Activated CD8-positive, alpha-beta memory T cell treated with anti-CD3 and anti-CD28 coated beads, Interleukin-2, amount 50 U/mL, for 24 hours (primary cell): Measurements from ENCODE around the gene TCF7L2.

ENCODE experiments used
- DNase-seq: peaks from one replicate; pipeline ENCODE4 v3.0.0-alpha.2; 2020; ENCODE audit errors: extremely low read depth

TCF7L2 gene

DNA sequence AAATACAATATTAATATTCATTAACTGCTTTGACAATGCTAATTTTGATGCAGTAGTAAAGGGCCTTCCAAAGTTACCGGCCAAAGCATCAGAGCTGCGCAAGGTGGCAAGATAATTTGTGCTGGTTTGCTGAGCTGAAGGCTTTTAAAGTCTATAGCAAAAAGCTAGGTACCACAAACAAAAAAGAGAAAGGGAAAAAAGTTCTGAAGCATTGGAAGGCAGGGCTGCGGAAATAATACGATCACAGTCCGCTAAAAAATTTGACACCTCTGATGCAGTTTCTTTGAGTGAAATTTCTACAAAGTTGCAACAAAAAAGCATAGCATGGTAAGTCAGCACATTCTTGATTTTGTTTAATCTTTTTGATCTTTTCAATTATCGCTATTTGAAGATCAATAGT is 175.6 kb downstream of the TCF7L2 start:
- no peak for DNase-seq

GRCh38 chr10:113126229-113127201 is 176.5 kb downstream of the TCF7L2 start:
- no peak for DNase-seq

- no peak for DNase-seq
Measured at GRCh38 chr10:113127261-113127900, 177.3 kb downstream of the TCF7L2 start.

DNA sequence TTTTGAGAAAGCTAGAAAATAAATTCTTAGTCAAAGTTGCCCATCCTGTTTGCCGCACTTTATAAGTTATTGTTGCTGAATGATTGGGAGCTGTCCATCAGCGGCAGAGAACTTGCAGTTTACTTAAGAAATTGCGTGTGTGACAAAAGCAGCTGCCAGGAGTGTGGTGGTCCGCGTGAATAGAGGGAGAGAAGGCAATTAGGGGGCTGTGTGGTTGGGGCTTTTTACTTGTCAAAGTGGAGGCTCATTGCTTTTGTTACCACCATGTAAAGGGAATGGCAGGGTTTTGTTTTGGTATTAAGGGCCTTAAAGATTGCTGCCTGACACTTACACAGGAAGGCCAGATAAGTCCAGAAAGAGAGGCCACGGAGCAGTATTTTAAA is 177.8 kb downstream of the TCF7L2 start:
- DNase-seq: no peak

DNA sequence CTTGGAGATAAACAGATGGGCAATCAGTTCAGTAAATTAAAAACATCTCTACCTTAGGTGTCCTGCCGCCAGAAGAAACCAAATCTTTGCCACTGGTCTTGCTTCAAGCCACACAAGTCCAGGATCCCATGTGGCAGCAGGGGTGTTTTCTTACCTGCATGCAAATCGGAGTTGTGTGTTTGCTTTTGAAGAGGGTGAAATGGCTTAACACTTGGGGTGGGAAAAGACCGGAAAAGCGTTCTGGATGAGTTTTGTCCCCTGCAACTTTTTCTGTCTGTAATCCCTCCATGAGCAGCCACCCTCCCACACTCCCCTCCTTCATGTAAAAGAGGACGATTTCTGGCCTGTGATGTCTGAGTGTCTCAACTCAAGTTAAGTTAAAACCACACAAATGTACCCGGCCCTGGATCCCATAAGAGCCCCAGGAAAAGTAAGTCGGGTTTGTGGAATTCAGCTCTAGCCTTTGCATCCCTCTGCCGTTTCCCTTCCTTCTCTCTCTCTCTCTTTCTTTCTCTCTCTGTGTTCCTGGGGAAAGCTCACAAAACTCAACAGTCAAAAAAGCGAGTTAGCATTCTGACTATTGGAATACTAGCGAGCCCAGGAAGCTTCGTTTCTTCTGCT is 178.5 kb downstream of the TCF7L2 start:
- no peak for DNase-seq

DNA sequence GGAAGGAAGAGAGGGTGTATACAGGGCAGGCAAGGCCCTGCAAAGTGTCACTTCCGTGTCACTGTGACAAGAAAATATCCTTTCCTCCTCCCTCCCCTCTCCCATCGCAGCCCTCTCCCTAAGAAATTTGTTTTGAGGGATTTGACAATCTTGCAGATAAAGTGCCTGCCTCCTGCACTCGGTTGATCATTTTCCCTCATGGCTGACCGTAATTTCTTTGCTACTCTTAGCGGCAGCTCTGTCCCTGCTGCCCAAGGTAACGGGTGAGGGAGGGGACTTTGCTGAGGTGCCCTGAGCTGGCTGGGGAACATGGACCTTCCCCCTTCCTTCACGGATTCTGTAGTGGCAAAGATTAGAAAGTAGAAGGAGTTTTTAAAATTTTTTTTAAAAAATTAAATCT is 179.1 kb downstream of the TCF7L2 start:
- no peak for DNase-seq

DNA sequence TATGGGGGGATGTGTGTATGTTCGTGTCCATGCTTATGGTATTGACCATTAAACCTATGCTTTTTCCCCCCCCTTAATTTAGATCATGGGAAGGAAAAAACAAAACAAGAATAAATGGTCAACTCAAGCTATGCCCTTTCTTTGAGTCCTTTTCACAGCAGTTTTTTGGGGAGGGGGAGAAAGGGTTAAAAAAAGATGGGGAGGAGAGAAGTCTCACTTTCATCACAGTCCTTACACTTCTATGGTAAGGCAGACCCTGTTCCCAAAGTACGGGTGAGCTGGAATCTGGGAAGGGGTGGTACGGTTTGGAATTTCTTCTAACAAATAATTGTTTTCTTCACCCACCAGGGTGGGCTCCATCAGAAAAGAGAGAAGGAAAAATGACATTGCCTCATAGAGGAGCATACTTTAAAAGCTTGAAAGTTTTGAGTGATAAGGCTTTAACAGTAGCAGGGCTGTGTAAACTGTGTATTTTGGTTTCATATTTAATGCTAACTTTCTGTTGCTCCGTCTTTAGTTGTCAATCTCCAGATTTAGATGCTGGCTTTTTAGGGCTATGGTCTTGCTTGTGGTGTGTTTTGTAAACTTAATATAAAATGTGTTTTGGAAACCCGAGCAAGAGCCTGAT is 180.1 kb downstream of the TCF7L2 start:
- DNase-seq: no peak

DNA sequence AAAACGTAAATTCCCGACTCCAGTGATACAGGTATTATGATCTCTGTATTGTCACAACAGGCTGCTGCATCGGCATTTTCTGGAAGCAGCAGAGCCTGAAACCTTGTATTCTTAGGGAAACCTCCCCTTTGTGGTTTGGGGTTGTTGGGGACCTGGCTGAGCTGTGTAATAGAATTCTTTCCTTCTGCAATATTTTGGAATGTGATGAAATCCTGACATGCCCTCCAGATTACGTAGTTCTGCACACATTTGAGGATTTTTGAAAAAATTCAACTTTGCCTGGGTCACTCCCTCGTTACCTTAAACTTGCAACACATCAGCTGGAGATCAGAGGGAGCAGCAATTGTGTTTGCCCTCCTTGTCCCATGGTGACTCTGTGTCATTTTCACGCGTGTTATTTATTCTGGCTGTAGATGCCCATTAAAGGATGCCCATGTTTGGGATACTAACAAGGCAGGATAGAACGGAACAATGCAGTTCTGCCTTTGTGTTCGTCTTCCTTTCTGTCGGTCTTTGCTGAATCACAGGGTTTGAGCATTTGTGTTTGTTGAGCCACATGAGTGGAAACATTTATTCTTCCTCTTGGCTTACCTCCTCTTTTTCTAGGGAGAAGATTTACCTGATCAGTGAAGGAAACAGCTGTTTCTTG is 181.7 kb downstream of the TCF7L2 start:
- no peak for DNase-seq

DNA sequence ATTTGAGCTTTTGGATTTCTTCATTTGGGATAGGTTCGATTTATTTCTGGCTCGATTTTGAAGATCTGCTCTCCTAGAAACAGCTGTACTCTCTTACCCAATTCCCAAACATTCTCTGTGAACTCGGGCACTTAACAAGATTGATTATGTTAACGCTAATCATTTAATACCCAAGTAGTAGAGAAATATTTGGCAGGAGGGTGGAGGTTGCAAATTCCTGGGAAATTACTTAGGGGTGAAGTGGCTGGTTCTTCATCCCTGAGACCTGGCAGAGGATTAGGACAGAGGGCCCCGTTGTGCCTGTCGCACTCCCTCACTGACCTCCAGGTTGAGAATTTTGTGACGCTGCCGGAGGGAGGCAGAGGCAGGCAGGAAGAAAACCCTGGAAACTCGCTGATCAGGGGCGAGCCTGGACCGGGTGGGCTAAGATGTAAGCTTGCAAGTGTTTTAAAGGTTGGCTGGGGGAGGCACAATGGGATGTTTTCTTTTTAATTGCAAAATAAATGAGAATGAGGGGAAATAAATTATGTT is 182.6 kb downstream of the TCF7L2 start:
- no peak for DNase-seq

GRCh38 chr10:113133497-113134115 is 183.6 kb downstream of the TCF7L2 start:
- no peak for DNase-seq

DNA sequence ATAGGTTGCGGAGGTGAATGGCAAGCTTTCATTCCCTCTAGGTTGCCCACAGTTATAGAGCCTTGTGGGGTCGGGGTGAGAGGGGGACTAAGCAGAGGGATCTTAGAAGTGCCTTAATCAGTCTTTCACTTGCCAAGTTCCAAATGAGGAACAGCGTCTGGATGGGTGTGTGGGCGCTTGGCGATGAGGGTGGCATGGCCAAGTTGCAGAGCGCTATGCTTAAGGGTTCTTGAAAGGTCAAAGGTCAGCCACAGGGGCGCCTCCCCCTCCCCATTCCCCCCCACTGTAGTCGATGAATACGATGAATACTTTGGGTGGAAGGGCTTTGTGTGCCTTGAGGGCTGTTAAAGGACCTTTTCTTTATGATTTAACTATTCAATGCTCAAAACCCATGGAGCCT is 185.0 kb downstream of the TCF7L2 start:
- no peak for DNase-seq

- no peak for DNase-seq
Measured at GRCh38 chr10:113137941-113138685, 188.1 kb downstream of the TCF7L2 start.

DNA sequence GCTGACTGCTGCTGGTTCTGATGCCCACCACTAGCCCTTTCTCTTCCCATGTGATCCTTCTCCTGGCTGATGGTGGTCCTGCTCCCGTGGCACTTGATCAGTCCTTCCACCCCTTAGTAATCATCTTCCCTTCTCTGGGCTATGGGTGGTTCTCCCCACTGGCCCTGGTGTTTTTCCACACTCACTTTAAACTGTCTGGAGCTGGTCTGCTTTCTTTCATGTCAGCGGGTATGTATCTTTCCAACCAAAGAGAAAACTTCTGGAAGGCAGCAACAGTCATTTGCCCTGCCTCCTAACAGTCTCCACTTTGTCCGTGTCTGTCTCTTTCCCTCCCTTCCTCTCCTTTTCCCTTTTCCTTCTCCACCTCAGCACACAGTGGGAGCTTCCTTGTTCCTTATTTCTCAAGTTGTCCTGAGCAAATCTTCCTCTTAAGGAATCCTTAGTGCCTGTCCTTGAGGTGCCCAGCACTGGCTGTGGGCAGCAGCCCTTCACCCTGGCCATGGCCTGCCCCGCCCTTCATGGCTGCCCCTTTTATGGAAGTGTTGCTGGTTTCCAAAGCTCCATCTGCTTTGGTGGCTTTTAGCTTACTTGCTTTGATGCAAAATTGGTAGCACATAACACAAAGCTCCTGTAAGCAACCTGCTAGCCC is 189.0 kb downstream of the TCF7L2 start:
- no peak for DNase-seq

DNA sequence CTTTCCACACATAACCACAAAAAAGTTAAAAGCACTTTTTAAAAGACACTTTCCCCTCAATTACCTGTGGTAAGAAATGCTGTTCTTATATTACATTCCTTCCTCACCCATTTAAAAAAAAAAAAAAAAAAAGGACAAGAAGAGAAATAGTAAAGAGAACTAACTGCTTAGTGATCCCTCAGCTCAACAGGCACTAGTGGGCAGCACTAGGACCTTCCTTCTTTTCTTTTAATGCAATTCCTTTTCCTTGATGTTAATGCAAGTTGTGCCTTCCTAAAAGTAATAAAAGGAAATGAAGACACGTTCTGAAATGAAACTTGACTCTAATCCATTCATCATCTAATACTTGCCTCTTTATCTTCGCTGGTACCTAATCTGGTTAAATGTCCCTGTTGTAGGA is 189.7 kb downstream of the TCF7L2 start:
- no peak for DNase-seq

GRCh38 chr10:113140143-113141011 is 190.3 kb downstream of the TCF7L2 start:
- DNase-seq: no peak

DNA sequence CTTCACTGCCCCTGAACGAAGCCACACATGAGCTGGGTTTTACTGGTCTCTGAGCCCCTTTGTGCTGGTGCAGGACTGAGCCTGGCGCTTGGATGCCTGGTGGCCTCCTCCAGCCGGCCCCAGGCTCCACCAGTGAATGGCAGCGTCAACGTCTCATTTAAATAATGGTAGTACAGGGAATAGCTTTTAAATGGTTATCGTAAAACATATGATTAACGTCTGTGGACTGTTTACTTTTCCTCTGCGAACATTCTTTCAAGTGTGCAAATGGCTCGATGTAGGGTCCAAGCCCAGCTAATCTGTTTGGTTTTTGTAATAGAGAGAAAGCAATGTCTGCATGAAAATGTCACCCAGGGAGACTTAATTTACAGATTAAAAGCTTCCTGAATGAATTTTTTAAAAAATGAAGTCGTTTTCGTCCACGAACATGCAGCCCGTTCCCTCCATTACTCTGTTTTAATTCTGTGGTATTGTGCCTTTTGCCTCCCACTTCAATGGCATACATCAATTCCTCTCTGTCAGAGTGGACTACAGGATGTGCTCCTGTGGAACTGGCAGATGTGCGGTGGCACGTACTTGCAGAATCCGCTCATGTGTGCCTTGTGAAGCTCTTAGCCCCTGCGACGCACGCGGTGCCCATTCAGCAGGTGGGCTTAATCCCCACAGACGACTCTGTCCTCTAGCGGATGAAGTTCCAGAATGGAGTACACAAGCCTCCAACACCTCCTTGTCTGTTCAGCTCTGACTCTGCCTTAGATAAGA is 192.7 kb downstream of the TCF7L2 start:
- no peak for DNase-seq

DNA sequence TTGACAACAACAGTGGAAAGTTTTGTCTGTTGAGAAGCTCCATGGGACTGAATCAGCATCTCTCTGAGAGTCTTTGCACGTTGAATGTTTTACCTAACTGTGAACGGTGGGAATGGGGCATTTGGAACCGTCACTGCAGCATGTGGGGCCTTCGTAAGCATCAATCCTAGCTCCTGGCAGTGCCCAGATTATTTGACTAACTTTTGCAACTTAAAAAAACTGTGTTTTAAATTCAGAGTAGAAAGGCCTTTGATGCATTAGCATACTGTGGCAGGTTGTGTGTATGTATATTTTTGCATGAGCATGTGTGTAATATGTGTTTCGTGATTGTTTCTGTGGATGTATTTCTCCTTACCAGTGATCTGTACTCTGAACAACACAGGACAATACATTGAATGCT is 194.5 kb downstream of the TCF7L2 start:
- DNase-seq: no peak
